Calu3 (cell line): ENCODE results near the gene PCGF3. TPM values are rescaled to one million over a fixed set of nuclear protein-coding genes. Genes with fewer than 3 reads are reported as not detected.
"Not testable (repeated sequence)": the region's sequence is repeated elsewhere in the genome, so short reads cannot be mapped to it uniquely, and the experiment has no call there.

Experiments
- BruUV-seq: library from RNA; stranded (reverse); fragments of 400-500 nt; replicated peaks from 2 replicates; lab custom pipeline; 2021; lab: Mats Ljungman, UMichigan
- CTCF ChIA-PET: fragments of 300-600 bp; sonication (Branson Sonifier 250); formaldehyde crosslinking; loops from one replicate; lab custom pipeline; 2022; ENCODE audit warnings: antibody characterized with exemption; lab: Charles Lee
- DNase-seq: peaks from one replicate; pipeline ENCODE4 v3.0.0; 2022
- H3K27ac Mint-ChIP-seq: one replicate; pipeline ENCODE4 v1.8.0; 2022; ENCODE audit warnings: mixed read lengths; ENCODE audit not compliant: unreplicated experiment
- H3K27me3 Mint-ChIP-seq: one replicate; pipeline ENCODE4 v1.8.0; 2022; ENCODE audit warnings: mixed read lengths; ENCODE audit not compliant: unreplicated experiment
- H3K36me3 Mint-ChIP-seq: one replicate; pipeline ENCODE4 v1.8.0; 2022; ENCODE audit warnings: mild to moderate bottlenecking, moderate library complexity, mixed read lengths; ENCODE audit not compliant: insufficient read depth, unreplicated experiment
- H3K4me1 Mint-ChIP-seq: one replicate; pipeline ENCODE4 v1.8.0; 2022; ENCODE audit warnings: mild to moderate bottlenecking, low read depth, mixed read lengths; ENCODE audit not compliant: unreplicated experiment
- H3K4me3 Mint-ChIP-seq: one replicate; pipeline ENCODE4 v1.8.0; 2022; ENCODE audit warnings: mild to moderate bottlenecking, low read depth, moderate library complexity, mixed read lengths; ENCODE audit not compliant: unreplicated experiment
- H3K9me3 Mint-ChIP-seq: one replicate; pipeline ENCODE4 v1.8.0; 2022; ENCODE audit warnings: low read depth, mixed read lengths; ENCODE audit not compliant: unreplicated experiment
- intact Hi-C: fragments of 100-400 bp; cut with micrococcal nuclease; formaldehyde crosslinking; loops from one replicate; pipeline ENCODE4 v1.10.0; 2022; ENCODE audit not compliant: unreplicated experiment
- total RNA-seq: library from RNA; stranded (reverse); gene quantifications from 2 replicates; pipeline ENCODE4 v1.2.3, GENCODE V29; 2022
- TF ChIP-seq, protein P1 (sequence below): fragments of 200-600 bp; IDR thresholded peaks from one replicate; pipeline ENCODE4 v1.8.0; 2022; ENCODE audit warnings: antibody characterized with exemption; ENCODE audit not compliant: unreplicated experiment

The PCGF3 gene
- total RNA-seq, 1 experiment from 2014 or later: 30.0 TPM

DNA sequence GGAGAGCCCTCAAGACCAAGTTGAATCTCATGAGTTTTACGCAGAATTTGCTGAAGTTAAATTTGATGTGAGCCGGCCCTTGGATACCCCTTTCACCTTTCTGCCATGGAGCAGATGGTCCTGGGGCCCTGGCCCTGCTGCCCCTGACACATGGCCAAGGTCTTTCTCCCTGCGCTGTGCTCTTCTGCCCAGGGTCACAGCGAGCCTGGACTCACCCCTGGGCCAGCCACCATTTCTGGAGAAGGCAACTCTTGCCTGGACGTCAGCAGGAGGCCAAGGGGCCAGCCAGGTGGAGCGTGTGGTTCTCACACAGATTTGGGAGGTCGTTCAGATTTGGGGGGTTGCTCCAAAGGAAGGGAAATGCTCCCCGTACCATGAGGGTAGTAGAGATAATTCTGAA lies 30.0 kb downstream of the PCGF3 start:
- Mint-ChIP-seq H3K4me3 (no peak overlapping the region), H3K4me1 (no peaks in the 10 kb centered on the region), H3K27me3 (no peaks in the 10 kb centered on the region), H3K27ac (no peak overlapping the region), H3K36me3 (peaks cover 9% of the 10 kb centered on the region), H3K9me3 (no peaks in the 10 kb centered on the region)
- no TSS peak for BruUV-seq
- DNase-seq: no peak
- CTCF ChIA-PET: no interaction called here
- intact Hi-C loops: no loop called here
- TF ChIP-seq, protein P1, sequence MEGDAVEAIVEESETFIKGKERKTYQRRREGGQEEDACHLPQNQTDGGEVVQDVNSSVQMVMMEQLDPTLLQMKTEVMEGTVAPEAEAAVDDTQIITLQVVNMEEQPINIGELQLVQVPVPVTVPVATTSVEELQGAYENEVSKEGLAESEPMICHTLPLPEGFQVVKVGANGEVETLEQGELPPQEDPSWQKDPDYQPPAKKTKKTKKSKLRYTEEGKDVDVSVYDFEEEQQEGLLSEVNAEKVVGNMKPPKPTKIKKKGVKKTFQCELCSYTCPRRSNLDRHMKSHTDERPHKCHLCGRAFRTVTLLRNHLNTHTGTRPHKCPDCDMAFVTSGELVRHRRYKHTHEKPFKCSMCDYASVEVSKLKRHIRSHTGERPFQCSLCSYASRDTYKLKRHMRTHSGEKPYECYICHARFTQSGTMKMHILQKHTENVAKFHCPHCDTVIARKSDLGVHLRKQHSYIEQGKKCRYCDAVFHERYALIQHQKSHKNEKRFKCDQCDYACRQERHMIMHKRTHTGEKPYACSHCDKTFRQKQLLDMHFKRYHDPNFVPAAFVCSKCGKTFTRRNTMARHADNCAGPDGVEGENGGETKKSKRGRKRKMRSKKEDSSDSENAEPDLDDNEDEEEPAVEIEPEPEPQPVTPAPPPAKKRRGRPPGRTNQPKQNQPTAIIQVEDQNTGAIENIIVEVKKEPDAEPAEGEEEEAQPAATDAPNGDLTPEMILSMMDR: no peak

DNA sequence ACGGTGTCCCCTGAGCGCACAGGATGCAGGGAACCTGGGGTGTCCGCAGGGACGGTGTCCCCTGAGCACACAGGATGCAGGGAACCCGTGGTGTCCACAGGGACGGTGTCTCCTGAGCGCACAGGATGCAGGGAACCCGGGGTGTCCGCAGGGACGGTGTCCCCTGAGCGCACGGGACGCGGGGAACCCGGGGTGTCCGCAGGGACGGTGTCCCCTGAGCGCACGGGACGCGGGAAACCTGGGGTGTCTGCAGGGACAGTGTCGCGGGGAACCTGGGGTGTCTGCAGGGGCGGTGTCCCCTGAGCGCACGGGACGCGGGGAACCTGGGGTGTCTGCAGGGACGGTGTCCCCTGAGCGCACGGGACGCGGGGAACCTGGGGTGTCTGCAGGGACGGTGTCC lies 30.9 kb downstream of the PCGF3 start:
- CTCF ChIA-PET, intact Hi-C loops, H3K4me3 Mint-ChIP-seq, H3K27me3 Mint-ChIP-seq, H3K27ac Mint-ChIP-seq, H3K36me3 Mint-ChIP-seq, BruUV-seq, H3K4me1 Mint-ChIP-seq, DNase-seq, H3K9me3 Mint-ChIP-seq: not testable (repeated sequence)

DNA sequence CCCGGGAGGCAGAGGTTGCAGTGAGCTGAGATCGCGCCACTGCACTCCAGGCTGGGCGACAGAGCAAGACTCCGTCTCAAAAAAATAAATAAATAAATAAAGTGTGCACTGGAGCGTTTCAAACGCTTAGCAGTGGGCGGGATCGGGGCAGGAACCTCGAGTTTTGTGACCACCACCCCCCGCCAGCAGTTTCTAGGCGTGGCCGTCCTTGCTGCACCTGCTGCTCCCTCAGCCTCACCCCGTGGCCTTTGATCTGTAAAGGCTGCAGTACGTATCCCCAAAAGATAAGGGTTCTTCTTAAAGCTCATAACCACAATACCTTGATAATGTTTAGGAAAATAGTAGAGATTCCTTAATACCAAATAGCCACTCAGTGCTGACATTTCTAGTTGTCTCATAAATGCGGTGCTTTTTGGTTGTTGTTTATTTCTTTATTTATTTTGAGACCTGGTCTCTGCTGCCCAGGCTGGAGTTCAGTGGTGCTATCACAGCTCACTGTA lies 33.2 kb downstream of the PCGF3 start:
- Mint-ChIP-seq H3K27ac (no peak overlapping the region), H3K36me3 (peaks cover 18% of the 10 kb centered on the region), H3K9me3 (no peaks in the 10 kb centered on the region), H3K4me3 (no peak overlapping the region), H3K4me1 (no peaks in the 10 kb centered on the region), H3K27me3 (no peaks in the 10 kb centered on the region)
- no peak for DNase-seq
- intact Hi-C loops: no loop called here
- CTCF ChIA-PET: no interaction called here
- TF ChIP-seq, protein P1: no peak
- BruUV-seq: no TSS peak

DNA sequence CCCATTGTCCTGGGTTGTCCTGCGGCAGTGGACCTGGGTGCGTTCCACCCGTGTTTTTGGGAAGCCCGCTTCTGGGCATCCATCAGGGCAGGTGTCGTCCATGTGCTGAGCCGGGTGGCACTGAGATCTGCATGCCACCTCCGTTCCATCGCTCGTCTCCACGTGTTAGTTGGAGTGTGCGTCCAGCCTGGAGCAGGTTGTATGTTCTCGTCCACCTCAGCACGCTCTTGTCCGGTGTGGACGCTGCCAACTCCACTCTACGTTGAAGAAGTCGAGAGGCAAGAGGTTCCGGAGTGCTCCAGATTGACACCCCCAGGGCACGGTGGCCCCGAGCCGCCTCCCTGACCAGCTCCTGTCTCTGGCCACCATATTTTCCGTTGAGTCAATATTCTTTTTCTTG lies 33.9 kb downstream of the PCGF3 start:
- Mint-ChIP-seq H3K36me3 (peaks cover 23% of the 10 kb centered on the region), H3K4me1 (no peaks in the 10 kb centered on the region), H3K9me3 (no peaks in the 10 kb centered on the region), H3K27ac (no peak overlapping the region), H3K4me3 (no peak overlapping the region), H3K27me3 (no peaks in the 10 kb centered on the region)
- intact Hi-C loops: no loop called here
- DNase-seq: no peak
- CTCF ChIA-PET: no interaction called here
- TF ChIP-seq, protein P1: no peak
- no TSS peak for BruUV-seq

DNA sequence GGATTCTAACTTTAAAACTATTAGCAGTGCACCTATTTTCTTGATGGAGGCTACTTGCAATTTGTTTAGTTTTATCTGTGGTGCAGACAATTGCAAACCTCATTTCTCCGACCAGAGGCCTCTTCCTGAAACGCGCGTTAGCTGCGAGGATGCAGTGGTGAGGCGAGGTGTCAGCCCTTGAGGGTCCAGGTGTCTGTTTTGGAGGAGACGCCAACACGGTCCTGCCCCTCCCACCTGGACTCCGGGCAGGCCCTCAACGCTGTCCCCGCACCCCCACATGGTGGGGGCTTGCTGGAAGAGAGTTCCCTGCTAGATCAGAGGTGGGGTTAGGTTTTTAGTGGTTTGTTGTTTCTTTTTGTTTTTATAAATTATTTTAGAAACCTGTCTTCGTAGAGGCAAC lies 34.4 kb downstream of the PCGF3 start:
- H3K4me3 Mint-ChIP-seq: no peak overlapping the region
- H3K9me3 Mint-ChIP-seq: no peaks in the 10 kb centered on the region
- BruUV-seq: no TSS peak
- CTCF ChIA-PET: no interaction called here
- peaks cover 24% of the 10 kb centered on the region for H3K36me3 Mint-ChIP-seq
- intact Hi-C loops: no loop called here
- TF ChIP-seq, protein P1: no peak
- no peak overlapping the region for H3K27ac Mint-ChIP-seq
- no peak for DNase-seq
- H3K27me3 Mint-ChIP-seq: no peaks in the 10 kb centered on the region
- H3K4me1 Mint-ChIP-seq: no peaks in the 10 kb centered on the region
